GM19238 (cell line): ENCODE data around the gene IFITM1.
A peak's percentile ranks its signal among the peaks of the same experiment; 100 is the strongest.
"Not testable (repeated sequence)": the region's sequence is repeated elsewhere in the genome, so short reads cannot be mapped to it uniquely, and the experiment has no call there.

Experiments
- DNase-seq: peaks from one replicate; pipeline ENCODE4 v3.0.0; 2011; ENCODE audit warnings: low spot score; ENCODE audit not compliant: insufficient read length

Gene IFITM1

DNA sequence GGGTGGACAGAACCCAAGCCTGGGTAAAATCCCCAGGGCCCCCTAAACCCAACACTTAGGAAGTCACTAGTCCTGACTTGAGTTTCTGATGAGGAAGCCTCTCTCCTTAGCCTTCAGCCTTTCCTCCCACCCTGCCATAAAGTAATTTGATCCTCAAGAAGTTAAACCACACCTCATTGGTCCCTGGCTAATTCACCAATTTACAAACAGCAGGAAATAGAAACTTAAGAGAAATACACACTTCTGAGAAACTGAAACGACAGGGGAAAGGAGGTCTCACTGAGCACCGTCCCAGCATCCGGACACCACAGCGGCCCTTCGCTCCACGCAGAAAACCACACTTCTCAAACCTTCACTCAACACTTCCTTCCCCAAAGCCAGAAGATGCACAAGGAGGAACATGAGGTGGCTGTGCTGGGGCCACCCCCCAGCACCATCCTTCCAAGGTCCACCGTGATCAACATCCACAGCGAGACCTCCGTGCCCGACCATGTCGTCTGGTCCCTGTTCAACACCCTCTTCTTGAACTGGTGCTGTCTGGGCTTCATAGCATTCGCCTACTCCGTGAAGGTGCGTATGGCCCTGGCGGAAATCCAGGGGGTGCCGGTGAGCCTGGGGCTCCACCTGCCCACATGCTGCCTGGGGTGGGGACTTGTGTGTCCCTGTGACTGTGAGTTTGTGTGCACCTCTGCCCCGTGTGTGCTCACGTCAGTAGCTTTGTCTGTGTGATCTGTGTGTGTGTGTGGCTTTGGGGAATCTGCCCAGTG lies at the start of gene IFITM1:
TSS of gene IFITM1 (plus strand) at position 254 of the 767 bp plus-strand sequence. CDS start at position 385, 131 bp downstream.
- DNase-seq, result peak; percentile 84

DNA sequence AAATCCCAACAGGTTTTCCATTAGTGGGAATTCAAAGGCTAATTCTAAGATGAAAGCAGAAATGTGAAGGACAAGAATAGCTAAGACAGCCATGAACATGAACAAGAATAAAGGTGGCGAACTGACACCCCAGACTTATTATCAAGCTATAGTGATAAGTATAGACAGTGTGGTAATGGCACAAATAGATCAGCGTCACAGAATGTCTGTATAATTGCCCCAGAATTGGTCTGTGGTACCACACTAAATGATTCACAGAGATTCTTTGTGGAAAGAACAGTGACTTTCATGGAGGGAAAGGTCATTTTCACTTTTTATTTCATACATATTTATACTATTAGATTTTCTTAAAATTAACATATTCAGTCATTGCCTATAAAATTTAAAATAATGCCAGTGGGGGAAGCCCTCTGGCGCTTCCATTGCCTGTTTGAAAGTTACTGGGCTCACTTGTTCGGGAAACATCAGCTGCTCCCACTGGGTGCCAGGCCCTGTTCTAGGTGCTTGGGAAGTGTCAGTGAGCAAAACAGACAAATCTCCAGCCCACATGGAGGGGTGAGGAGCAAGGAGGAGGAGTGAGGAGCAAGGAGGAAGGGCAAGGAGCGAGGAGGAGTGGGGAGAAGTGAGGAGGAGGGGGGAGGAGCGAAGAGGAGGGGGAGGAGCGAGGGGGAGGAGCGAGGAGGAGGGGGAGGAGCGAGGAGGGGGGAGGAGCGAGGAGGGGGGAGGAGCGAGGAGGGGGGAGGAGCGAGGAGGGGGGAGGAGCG lies 47.0 kb upstream of the IFITM1 start:
- no peak for DNase-seq

GRCh38 chr11:267491-267994 lies 46.3 kb upstream of the IFITM1 start:
- no peak for DNase-seq

- not testable (repeated sequence) for DNase-seq
Measured at GRCh38 chr11:268716-269145, 45.1 kb upstream of the IFITM1 start.

DNA sequence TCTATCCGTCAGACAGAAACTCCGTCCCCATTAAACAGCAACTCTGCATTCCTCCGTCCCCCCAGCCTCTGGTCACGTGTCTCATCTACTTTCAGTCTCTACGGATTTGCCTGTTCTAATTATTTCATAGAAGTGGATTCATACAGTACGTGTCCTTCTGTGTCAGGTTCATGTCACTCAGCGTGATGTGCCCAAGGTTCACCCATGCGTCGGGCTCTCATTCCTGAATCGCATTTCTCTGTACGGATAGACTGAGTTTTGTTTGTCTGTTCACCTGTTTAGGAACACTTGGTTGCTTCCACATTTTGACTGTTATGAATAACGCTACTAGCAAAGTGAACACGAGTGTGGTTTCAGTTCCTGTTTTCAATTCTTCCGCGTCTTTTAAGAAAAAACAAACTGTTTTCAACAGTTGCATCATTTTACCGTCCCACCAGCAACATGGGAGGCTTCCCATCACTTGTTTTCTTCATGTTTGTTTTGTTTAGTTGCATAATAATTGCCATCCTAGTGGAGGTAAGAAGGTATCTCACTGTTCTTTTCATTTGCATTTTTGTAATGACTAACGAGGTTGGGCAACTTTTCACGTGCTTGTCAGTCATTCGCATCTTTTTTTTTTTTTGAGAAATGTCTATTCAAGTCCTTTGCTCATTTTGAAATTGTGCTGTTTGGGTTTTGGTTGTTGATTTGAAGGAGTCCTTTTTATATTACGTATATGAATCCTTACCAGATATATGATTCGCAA lies 44.5 kb upstream of the IFITM1 start:
- no peak for DNase-seq

DNA sequence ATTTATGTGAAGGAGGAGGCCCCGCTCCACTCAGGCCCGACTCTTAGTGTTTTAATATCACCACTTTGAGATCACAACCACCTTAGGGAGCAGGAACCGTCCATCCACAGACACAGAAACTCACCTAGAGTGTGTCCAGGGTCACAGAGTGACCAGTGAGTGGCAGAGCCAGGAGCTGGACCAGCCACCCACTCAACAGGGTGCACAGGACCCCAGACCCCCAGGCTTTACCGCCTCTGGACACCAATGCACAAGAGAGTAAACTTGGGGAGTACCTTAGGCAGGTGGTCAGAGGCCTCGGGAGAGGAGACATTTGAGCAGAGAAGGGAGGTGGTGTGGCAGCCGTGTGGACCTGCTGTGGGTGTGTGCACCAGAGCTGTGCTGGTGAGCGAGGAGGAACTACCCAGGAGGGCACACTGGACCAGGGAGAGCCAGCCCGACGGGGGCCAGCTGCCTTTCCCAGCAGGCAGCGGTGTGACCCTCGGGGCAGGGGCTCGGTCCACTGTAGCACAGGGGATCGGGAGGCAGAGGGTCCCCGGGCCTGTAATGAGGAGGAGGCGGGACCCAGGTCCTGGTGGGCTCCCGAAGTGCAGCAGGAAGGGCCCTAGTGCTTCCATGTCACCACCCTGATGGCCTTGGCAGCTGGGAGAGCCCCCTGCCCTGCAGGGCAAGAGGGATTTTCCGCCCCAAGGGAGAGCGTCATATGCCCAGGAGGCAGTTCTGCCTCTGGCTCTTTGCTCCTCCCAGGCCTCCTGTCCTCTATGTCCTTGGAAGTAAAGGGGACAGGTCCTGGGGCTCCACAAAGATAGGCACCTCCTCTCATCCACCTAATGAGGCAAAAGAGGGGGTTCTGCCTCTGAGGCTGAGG lies 43.2 kb upstream of the IFITM1 start:
- DNase-seq, result no peak

DNA sequence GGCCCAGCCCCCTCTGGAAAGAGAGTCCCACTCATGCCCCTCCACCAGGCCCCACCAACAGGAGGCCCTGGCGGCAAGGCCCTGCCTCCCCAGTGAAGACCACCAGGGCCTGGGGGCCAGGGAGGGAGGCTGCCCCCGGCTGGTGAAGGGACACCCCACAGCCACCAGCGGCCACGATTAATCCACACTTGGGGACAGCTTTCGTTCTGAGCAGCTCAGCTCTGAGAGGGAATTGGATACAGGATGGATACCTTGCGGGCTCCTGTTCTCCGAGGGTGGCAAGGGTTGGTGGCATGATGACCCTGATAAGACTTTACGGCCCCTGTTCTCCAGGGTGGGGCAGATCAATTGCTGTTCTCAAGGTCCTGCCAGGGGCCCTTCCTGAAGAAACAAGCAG lies 42.5 kb upstream of the IFITM1 start:
- no peak for DNase-seq

DNA sequence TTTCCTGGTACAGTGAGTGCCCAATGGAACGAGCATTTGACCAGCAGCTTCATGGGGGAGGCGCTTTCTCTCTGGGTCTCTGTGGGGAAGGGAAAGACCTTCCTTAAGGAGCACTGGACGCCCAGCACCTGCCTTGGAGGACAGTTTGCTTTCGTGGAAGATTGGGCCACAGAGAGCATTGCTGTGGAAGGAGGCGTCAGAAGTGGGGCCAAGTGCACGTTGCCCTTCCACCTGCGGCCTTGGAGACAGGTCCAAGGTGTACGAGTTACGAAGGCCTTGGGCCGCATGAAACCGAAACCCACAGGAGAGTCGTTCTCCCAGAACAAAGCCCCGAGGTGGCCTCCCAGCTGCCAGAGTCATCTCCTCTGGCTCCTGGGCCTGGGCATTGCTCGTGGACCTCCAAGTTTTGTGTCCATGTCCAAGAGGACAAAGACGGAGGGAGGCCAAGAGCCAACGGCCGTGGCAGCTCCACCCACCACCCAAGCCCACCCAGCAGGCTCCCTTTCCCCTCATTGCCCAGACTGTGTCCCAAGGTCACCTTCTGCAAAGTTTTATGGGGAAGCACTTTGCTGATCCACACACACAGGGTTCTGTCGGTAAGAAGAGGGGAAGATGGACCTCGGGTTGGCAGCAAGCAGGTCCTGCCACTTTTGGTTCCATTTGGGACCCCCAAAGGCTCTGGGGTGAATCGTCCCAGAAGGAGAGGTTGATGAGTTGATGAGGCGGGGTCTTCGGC lies 41.5 kb upstream of the IFITM1 start:
- no peak for DNase-seq

GRCh38 chr11:272931-273198 lies 41.0 kb upstream of the IFITM1 start:
- no peak for DNase-seq

GRCh38 chr11:276219-276618 lies 37.6 kb upstream of the IFITM1 start:
- no peak for DNase-seq

- no peak for DNase-seq
Measured at GRCh38 chr11:278001-278951, 35.6 kb upstream of the IFITM1 start, which contains the start of gene NLRP6. Gene NLRP6, plus strand, starts transcription at chr11:278407. Its CDS starts 163 bp downstream, at chr11:278570.

GRCh38 chr11:279040-279965 lies 34.5 kb upstream of the IFITM1 start:
- DNase-seq, result peak; percentile 12

DNA sequence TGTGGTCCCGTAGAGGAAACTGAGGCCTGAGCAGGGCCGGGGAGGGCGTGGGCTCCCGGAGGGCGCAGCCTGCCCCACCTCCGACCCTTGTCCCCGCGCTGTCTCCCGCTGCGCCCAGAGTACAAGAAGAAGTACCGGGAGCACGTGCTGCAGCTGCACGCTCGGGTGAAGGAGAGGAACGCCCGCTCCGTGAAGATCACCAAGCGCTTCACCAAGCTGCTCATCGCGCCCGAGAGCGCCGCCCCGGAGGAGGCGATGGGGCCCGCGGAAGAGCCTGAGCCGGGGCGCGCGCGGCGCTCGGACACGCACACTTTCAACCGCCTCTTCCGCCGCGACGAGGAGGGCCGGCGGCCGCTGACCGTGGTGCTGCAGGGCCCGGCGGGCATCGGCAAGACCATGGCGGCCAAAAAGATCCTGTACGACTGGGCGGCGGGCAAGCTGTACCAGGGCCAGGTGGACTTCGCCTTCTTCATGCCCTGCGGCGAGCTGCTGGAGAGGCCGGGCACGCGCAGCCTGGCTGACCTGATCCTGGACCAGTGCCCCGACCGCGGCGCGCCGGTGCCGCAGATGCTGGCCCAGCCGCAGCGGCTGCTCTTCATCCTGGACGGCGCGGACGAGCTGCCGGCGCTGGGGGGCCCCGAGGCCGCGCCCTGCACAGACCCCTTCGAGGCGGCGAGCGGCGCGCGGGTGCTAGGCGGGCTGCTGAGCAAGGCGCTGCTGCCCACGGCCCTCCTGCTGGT lies 33.7 kb upstream of the IFITM1 start:
- DNase-seq, result peak; percentile 41

GRCh38 chr11:280706-281485 lies 32.9 kb upstream of the IFITM1 start:
- no peak for DNase-seq

GRCh38 chr11:281486-282161 lies 32.2 kb upstream of the IFITM1 start:
- no peak for DNase-seq

GRCh38 chr11:282171-282570 lies 31.7 kb upstream of the IFITM1 start:
- no peak for DNase-seq
